GM13977 (cell line): ENCODE results near the gene DUSP8.

ENCODE experiments used
- DNase-seq: peaks from one replicate; pipeline ENCODE4 v3.0.0; 2012; ENCODE audit warnings: low spot score
- in situ Hi-C: fragments of 300-500 bp; cut with MboI; formaldehyde crosslinking; loops from one replicate; pipeline ENCODE4 v1.12.0; 2022; ENCODE audit warnings: low sequenced_read_pairs, low pct_unique_long_range_greater_than_20kb, mixed read lengths, inconsistent platforms; ENCODE audit not compliant: unreplicated experiment
- TF ChIP-seq, protein P1 (sequence below): IDR thresholded peaks from 2 replicates; pipeline ENCODE4 v1.5.1; 2012; ENCODE audit warnings: mild to moderate bottlenecking, control low read depth; ENCODE audit not compliant: insufficient read depth; ENCODE audit errors: extremely low read depth, missing control alignments

The DUSP8 gene

DNA sequence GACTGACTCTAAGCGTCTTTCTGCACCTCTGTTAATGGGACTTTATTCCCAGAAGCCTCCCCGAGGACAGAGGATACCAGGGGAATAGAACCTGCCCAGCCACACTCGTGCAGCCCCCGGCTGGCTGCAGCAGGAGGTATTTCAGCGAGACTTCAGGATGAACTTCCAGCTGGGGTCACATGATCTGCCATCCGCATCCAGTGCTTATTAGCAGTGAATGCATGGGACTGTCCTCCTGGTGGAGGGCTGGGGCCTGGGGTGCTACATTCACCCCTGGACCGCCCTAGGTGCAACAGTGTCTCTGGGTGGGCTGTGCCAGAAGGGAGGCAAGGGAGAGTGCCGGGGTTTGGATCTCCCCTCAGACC, 1.6 kb downstream of the DUSP8 start:
- TF ChIP-seq, protein P1, sequence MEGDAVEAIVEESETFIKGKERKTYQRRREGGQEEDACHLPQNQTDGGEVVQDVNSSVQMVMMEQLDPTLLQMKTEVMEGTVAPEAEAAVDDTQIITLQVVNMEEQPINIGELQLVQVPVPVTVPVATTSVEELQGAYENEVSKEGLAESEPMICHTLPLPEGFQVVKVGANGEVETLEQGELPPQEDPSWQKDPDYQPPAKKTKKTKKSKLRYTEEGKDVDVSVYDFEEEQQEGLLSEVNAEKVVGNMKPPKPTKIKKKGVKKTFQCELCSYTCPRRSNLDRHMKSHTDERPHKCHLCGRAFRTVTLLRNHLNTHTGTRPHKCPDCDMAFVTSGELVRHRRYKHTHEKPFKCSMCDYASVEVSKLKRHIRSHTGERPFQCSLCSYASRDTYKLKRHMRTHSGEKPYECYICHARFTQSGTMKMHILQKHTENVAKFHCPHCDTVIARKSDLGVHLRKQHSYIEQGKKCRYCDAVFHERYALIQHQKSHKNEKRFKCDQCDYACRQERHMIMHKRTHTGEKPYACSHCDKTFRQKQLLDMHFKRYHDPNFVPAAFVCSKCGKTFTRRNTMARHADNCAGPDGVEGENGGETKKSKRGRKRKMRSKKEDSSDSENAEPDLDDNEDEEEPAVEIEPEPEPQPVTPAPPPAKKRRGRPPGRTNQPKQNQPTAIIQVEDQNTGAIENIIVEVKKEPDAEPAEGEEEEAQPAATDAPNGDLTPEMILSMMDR, result no peak
- DNase-seq, result no peak
- in situ Hi-C loops, result no loop called here

GRCh38 chr11:1570001-1570453, 2.0 kb downstream of the DUSP8 start:
- in situ Hi-C loops, result no loop called here
- DNase-seq, result no peak

GRCh38 chr11:1569251-1569780, 2.8 kb downstream of the DUSP8 start:
- DNase-seq, result no peak
- in situ Hi-C loops, result no loop called here
- TF ChIP-seq, protein P1, result no peak

More at GRCh38 chr11:1570001-1570453, 2.0 kb downstream of the DUSP8 start:
- TF ChIP-seq, protein P1, result no peak

DNA sequence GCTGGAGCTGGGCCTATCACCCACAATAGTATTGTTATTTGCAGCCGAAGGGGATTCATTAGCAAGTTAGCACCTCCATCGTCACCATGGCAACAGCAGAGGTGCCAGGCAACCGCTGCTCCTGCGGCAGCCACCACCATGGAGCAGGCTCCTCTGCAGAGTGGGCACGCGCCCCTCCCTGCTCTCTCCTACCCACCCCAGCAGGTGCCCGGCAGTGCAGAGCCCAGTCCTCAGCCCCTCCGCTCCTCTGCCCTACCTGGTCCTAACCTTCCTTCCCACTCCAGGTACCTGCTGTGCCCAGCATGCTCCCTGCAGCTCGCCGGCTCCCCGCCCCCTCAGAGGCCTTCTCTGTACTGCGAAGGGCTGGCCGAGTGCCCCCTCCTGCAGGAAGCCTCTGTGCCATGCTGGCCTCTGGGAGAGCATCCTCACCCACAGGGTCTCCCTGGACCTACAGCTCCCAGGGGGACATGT, 3.6 kb downstream of the DUSP8 start:
- in situ Hi-C loops, result no loop called here
- TF ChIP-seq, protein P1, result no peak
- DNase-seq, result no peak

DNA sequence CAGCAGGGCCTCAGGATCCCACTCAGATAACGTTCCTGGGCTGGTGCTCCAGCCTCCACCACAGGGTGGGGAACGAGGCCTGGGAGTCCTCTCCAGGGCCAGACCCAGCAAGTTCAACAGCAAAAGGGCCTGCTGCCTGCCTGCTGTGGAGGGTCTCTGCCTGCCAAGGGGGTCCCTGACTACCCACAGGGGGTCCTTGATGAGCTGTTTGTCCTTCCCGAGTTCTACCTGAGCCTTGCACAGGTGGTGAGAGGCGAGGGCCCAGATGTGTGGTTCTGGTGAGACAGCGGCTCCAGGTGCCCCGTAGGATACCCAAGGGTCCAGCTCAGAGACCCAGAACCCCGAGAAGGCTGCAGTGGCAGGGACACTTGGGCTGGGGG, 4.4 kb downstream of the DUSP8 start:
- TF ChIP-seq, protein P1, result no peak
- in situ Hi-C loops, result no loop called here
- no peak for DNase-seq

GRCh38 chr11:1567052-1567720, 4.9 kb downstream of the DUSP8 start:
- no peak for DNase-seq
- in situ Hi-C loops, result no loop called here
- TF ChIP-seq, protein P1, result no peak
